H1 (cell line): ENCODE measurements around the gene PPP2R3B. TPM values are rescaled to one million over a fixed set of nuclear protein-coding genes. Genes with fewer than 3 reads are reported as not detected.

Source experiments
- CTCF ChIA-PET: fragments of 300-600 bp; sonication (Branson Sonifier 250); formaldehyde crosslinking; loops from one replicate; lab custom pipeline; 2021; ENCODE audit not compliant: partially characterized antibody; lab: Charles Lee
- POLR2A ChIA-PET: fragments of 300-600 bp; sonication (Branson Sonifier 250); formaldehyde crosslinking; loops from one replicate; lab custom pipeline; 2021; ENCODE audit warnings: inconsistent platforms; ENCODE audit not compliant: partially characterized antibody; lab: Charles Lee
- DNase-seq, 2 experiments: peaks; one replicate each; pipeline versions ENCODE4 v3.0.0 to v3.0.0-alpha.2; 2010 to 2022; ENCODE audit warnings: low spot score in 2 of 2, low read depth in 1 of 2, mixed read lengths in 1 of 2
- FAIRE-seq: peaks from 2 replicates; lab custom pipeline; 2011; peaks lifted over from hg19 to GRCh38; lab: Jason Lieb, UNC
- H2AFZ ChIP-seq: 2 replicates; pipeline ENCODE4 v1.8.1; 2012; ENCODE audit warnings: low read length, inconsistent platforms
- H2AK5ac ChIP-seq: 2 replicates; pipeline ENCODE4 v1.6.1; 2013; ENCODE audit warnings: low read depth, low read length
- H2BK120ac ChIP-seq: replicated peaks from 2 replicates; pipeline ENCODE3; 2013; ENCODE audit warnings: low read depth, low read length, inconsistent platforms
- H2BK12ac ChIP-seq: 2 replicates; pipeline ENCODE4 v1.6.1; 2013; ENCODE audit warnings: low read depth, low read length
- H2BK15ac ChIP-seq: 2 replicates; pipeline ENCODE4 v1.6.1; 2013; ENCODE audit warnings: low read length
- H2BK20ac ChIP-seq: 2 replicates; pipeline ENCODE4 v1.6.1; 2013; ENCODE audit warnings: low read length
- H2BK5ac ChIP-seq: 2 replicates; pipeline ENCODE4 v1.6.1; 2013; ENCODE audit warnings: low read depth, low read length
- H3K14ac ChIP-seq: 2 replicates; pipeline ENCODE4 v1.6.1; 2013; ENCODE audit warnings: inconsistent platforms; ENCODE audit not compliant: insufficient read length
- H3K18ac ChIP-seq: 2 replicates; pipeline ENCODE4 v1.6.1; 2013; ENCODE audit warnings: low read length; ENCODE audit errors: extremely low read depth
- H3K23ac ChIP-seq: 2 replicates; pipeline ENCODE4 v1.6.1; 2013; ENCODE audit warnings: inconsistent platforms; ENCODE audit not compliant: insufficient read length
- H3K23me2 ChIP-seq: 2 replicates; pipeline ENCODE4 v1.6.1; 2013; ENCODE audit warnings: low read depth, low read length
- H3K27ac ChIP-seq: 2 replicates; pipeline ENCODE4 v1.6.1; 2011; ENCODE audit warnings: low read depth, low read length, inconsistent platforms
- H3K27me3 ChIP-seq, 4 experiments: replicated peaks in 1 of 4; 1 replicate in 1 of 4; 2 replicates in 3 of 4; pipeline versions ENCODE4 v1.6.1 to v1.8.1; 2011 to 2013; ENCODE audit warnings: low read length in 3 of 4, mild to moderate bottlenecking in 3 of 4, inconsistent platforms in 2 of 4, mixed read lengths in 2 of 4, moderate library complexity in 1 of 4; ENCODE audit not compliant: control insufficient read depth in 3 of 4, insufficient read depth in 3 of 4; ENCODE audit errors: extremely low read depth in 1 of 4
- H3K36me3 ChIP-seq, 4 experiments: 2 replicates each; pipeline versions ENCODE4 v1.6.1 to v1.8.1; 2011 to 2013; ENCODE audit warnings: mild to moderate bottlenecking in 4 of 4, low read length in 3 of 4, moderate library complexity in 2 of 4, control low read depth in 1 of 4, inconsistent platforms in 1 of 4; ENCODE audit not compliant: insufficient read depth in 4 of 4, control insufficient read depth in 2 of 4
- H3K4ac ChIP-seq: replicated peaks from 2 replicates; pipeline ENCODE3; 2013; ENCODE audit warnings: low read length, low read depth, mixed read lengths, inconsistent platforms; ENCODE audit not compliant: insufficient read length
- H3K4me1 ChIP-seq, 4 experiments: replicated peaks in 1 of 4; 1 replicate in 1 of 4; 2 replicates in 3 of 4; pipeline versions ENCODE4 v1.6.1 to v1.8.1; 2011 to 2013; ENCODE audit warnings: low read length in 3 of 4, inconsistent platforms in 2 of 4, mixed read lengths in 1 of 4; ENCODE audit not compliant: insufficient read depth in 4 of 4, control insufficient read depth in 3 of 4
- H3K4me2 ChIP-seq, 2 experiments: 2 replicates each; pipeline versions ENCODE4 v1.6.1 to v1.8.1; 2011 to 2013; ENCODE audit warnings: low read depth in 2 of 2, low read length in 2 of 2, control low read depth in 1 of 2, inconsistent platforms in 1 of 2, mild to moderate bottlenecking in 1 of 2; ENCODE audit not compliant: insufficient read depth in 1 of 2
- H3K4me3 ChIP-seq, 4 experiments: fragments of 200-600, 300-600 bp in 1 of 4; sonication (generic), shearing (Covaris generic), sonication (Bioruptor Twin) in 1 of 4; 2 replicates each; pipeline versions ENCODE4 v1.5.1 to v1.8.1; 2011 to 2016; ENCODE audit warnings: low read length in 4 of 4, low read depth in 3 of 4, control low read depth in 2 of 4, inconsistent platforms in 2 of 4, mild to moderate bottlenecking in 2 of 4, mixed read lengths in 1 of 4, moderate library complexity in 1 of 4; ENCODE audit not compliant: insufficient read depth in 2 of 4; ENCODE audit errors: extremely low read depth in 1 of 4
- H3K56ac ChIP-seq: replicated peaks from 2 replicates; pipeline ENCODE3; 2013; ENCODE audit warnings: low read depth, mild to moderate bottlenecking, mixed read lengths, low read length, inconsistent platforms; ENCODE audit not compliant: insufficient read length
- H3K79me1 ChIP-seq: 2 replicates; pipeline ENCODE4 v1.6.1; 2013; ENCODE audit warnings: low read depth, low read length, control low read depth
- H3K79me2 ChIP-seq, 2 experiments: 2 replicates each; pipeline versions ENCODE4 v1.6.1 to v1.8.1; 2012 to 2013; ENCODE audit warnings: low read length in 2 of 2, mild to moderate bottlenecking in 2 of 2, inconsistent platforms in 1 of 2; ENCODE audit not compliant: insufficient read depth in 2 of 2, control insufficient read depth in 1 of 2
- H3K9ac ChIP-seq, 4 experiments: replicated peaks in 1 of 4; 1 replicate in 1 of 4; 2 replicates in 3 of 4; pipeline versions ENCODE4 v1.6.1 to v1.8.1; 2011 to 2013; ENCODE audit warnings: low read depth in 3 of 4, low read length in 3 of 4, control low read depth in 2 of 4, mild to moderate bottlenecking in 2 of 4, moderate library complexity in 2 of 4, inconsistent platforms in 1 of 4; ENCODE audit errors: extremely low read depth in 1 of 4
- H3K9me3 ChIP-seq, 2 experiments: 2 replicates each; pipeline versions ENCODE4 v1.6.1 to v1.8.1; 2012 to 2013; ENCODE audit warnings: mild to moderate bottlenecking in 2 of 2, moderate library complexity in 2 of 2, control low read depth in 1 of 2, inconsistent platforms in 1 of 2, low read depth in 1 of 2, low read length in 1 of 2, mixed read lengths in 1 of 2; ENCODE audit not compliant: insufficient read depth in 2 of 2
- H4K20me1 ChIP-seq, 2 experiments: replicated peaks in 1 of 2; 2 replicates each; pipeline versions ENCODE3 to v1.8.1; 2011 to 2013; ENCODE audit warnings: inconsistent platforms in 2 of 2, low read length in 2 of 2, mild to moderate bottlenecking in 1 of 2; ENCODE audit not compliant: insufficient read depth in 2 of 2, control insufficient read depth in 1 of 2
- H4K5ac ChIP-seq: 2 replicates; pipeline ENCODE4 v1.6.1; 2013; ENCODE audit warnings: low read length, low read depth, mixed read lengths, inconsistent platforms; ENCODE audit not compliant: insufficient read length
- H4K8ac ChIP-seq: 2 replicates; pipeline ENCODE4 v1.8.0; 2013; ENCODE audit warnings: mild to moderate bottlenecking, moderate library complexity, low read length, inconsistent platforms; ENCODE audit not compliant: insufficient read depth; ENCODE audit errors: extremely low read depth
- H4K91ac ChIP-seq: replicated peaks from 2 replicates; pipeline ENCODE3; 2013; ENCODE audit warnings: low read length, mixed read lengths, inconsistent platforms; ENCODE audit not compliant: insufficient read length
- CHD2 ChIP-seq: IDR thresholded peaks from 2 replicates; pipeline ENCODE4 v1.6.1; 2012; ENCODE audit warnings: low read length, improper control_type of control experiment
- EP300 ChIP-seq, 2 experiments: IDR thresholded peaks; 1 replicate in 1 of 2; 2 replicates in 1 of 2; pipeline ENCODE4 v1.6.1; 2011 to 2012; ENCODE audit warnings: low read depth in 2 of 2, low read length in 2 of 2, mild to moderate bottlenecking in 2 of 2, borderline replicate concordance in 1 of 2, inconsistent platforms in 1 of 2, moderate library complexity in 1 of 2
- POLR2A ChIP-seq, 2 experiments: IDR thresholded peaks; 1 replicate in 1 of 2; 2 replicates in 1 of 2; pipeline ENCODE4 v1.6.1; 2011; ENCODE audit warnings: low read depth in 2 of 2, low read length in 2 of 2, mild to moderate bottlenecking in 2 of 2; ENCODE audit errors: control extremely low read depth in 1 of 2
- RXRA ChIP-seq: IDR thresholded peaks from 2 replicates; pipeline ENCODE4 v1.6.1; 2011; ENCODE audit warnings: low read depth, mild to moderate bottlenecking, low read length, moderate library complexity; ENCODE audit not compliant: insufficient read depth
- WGBS, 2 experiments: shearing (Covaris generic) in 1 of 2; methylation state at CpG; one replicate each; pipeline versions ENCODE4 v1.1.6 to v1.1.7; 2013 to 2015; ENCODE audit warnings: low lambda C conversion rate in 2 of 2, mixed read lengths in 2 of 2, inconsistent platforms in 1 of 2, low coverage in 1 of 2, missing lambda C conversion rate in 1 of 2; ENCODE audit not compliant: insufficient replicate concordance in 2 of 2, insufficient coverage in 1 of 2, insufficient read length in 1 of 2; ENCODE audit errors: extremely low coverage in 1 of 2, missing lambda C conversion rate in 1 of 2; 5-methylcytosine and 5-hydroxymethylcytosine counted together
- polyA plus RNA-seq, 7 experiments: library from polyadenylated mRNA; depleted of rRNA in 3 of 7; stranded (reverse) in 5 of 7; unstranded in 2 of 7; fragments of >200 nt in 5 of 7; fragments of 200-250 nt in 2 of 7; gene quantifications; 1 replicate in 5 of 7; 2 replicates in 1 of 7; 4 replicates in 1 of 7; pipeline versions ENCODE4 v1.2.1 to v1.2.3, GENCODE V29; 2011 to 2013; ENCODE audit warnings: missing spikeins in 2 of 7, mixed read lengths in 2 of 7
- total RNA-seq: library from RNA; stranded (reverse); fragmentation: NEBNext Ultra II Directional; extraction: Animal tissue kit (Norgen Biotek cat#: 25700); gene quantifications from 2 replicates; pipeline ENCODE4 v1.2.1, GENCODE V29; 2021

The PPP2R3B gene
- total and polyA plus RNA-seq, 2 of the 8 experiments (the other 6 are each of a cell fraction or from before 2014, with no cell fraction given): 47.6 to 86.7 TPM

DNA sequence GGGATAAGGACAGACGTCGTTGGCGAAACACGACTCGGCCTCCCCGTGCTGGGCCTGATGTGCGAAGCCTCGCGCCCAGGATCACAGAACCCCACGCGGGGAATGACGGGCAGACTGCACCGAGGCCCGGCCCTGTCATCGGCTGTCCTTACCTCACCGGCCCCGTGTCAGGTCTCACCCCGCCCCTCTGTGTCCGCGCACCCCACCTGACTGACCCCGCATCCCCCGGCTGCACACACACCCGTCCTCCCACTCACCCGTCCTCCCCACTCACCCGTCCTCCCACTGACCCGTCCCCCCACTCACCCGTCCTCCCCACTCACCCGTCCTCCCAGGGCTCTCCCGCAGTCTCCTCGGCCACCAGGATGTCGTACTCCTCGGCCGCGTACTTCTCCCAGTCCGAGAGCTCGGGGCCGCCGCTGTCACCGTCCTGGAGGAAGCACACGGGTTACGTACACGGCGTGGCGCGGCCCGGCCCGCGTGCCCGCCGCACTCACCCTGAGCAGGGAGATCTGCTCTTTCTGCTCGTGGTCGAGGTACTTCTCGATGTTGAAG is 48.3 kb downstream of the PPP2R3B start:
- Histone ChIP-seq H3K4ac (no peak overlapping the region), H3K4me1 (no peaks in the 10 kb centered on the region), H3K23ac (no peak overlapping the region), H3K79me1 (no peaks in the 10 kb centered on the region; the same call in 1 of the 2 replicates), H3K9me3 (no peaks in the 10 kb centered on the region; a peak in 1 of 4 replicates), H3K4me2 (no peak overlapping the region), H4K20me1 (peaks cover 0 to 11% of the 10 kb centered on the region in 2 experiments), H3K18ac (no peak overlapping the region), H3K14ac (no peak overlapping the region), H3K27me3 (no peaks in the 10 kb centered on the region), H3K23me2 (no peaks in the 10 kb centered on the region), H4K91ac (no peak overlapping the region), H2BK15ac (no peak overlapping the region), H3K9ac (no peak overlapping the region), H2BK12ac (no peak overlapping the region), H4K5ac (no peak overlapping the region), H3K56ac (no peak overlapping the region), H3K36me3 (peaks cover 5 to 46% (median 20%) of the 10 kb centered on the region in 4 experiments; a peak in 5 of 8 replicates), H3K27ac (no peak overlapping the region), H3K79me2 (no peaks in the 10 kb centered on the region), H4K8ac (no peak overlapping the region), H2BK120ac (no peak overlapping the region), H2AFZ (no peak overlapping the region), H2BK5ac (no peak overlapping the region), H3K4me3 (no peak overlapping the region), H2BK20ac (no peak overlapping the region), H2AK5ac (no peak overlapping the region)
- no peak for DNase-seq
- TF ChIP-seq POLR2A (IDR thresholded peaks at IDR 0.05; ENCODE audit: control extremely low read depth in 1 of 2, low read depth in 2 of 2, low read length in 2 of 2) (no peak), CHD2 (no peak), EP300 (IDR thresholded peaks at IDR 0.05; ENCODE audit: borderline replicate concordance in 1 of 2, low read depth in 2 of 2, low read length in 2 of 2) (no peak), RXRA (no peak)
- FAIRE-seq: no peak
- CTCF ChIA-PET: no interaction called here
- 90% methylated on average over 22 of the region's 53 CpGs; no CpG with 5 or more reads in 1 of the 2 experiments for WGBS, 2 experiments
- POLR2A ChIA-PET: no interaction called here
